Non-pigmented ciliary epithelial cell (primary cell): ENCODE data around the gene NTNG2.

ENCODE experiments used
- DNase-seq: peaks from one replicate; pipeline ENCODE4 v3.0.0-alpha.2; 2010; ENCODE audit warnings: low read depth

The NTNG2 gene

DNA sequence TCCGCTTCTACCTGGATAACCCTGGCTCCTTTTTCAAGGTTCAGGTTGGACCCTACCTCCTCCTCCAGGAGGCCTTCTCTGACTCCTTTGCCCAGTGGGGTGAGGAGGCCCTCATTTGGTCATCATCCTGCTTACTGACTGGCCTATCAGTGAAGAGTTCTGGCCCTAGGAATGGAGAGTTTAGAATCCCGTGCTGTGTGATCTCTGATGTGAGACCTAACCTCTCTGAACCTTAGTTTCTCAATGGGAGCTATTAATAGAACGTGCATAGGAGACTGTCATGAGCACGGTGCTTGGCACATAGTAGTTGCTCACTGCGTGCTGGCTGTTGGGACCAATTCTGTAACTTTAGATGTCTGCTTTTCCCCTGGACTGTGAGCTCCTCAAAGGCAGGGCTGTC lies 10.3 kb downstream of the NTNG2 start:
- DNase-seq: no peak

DNA sequence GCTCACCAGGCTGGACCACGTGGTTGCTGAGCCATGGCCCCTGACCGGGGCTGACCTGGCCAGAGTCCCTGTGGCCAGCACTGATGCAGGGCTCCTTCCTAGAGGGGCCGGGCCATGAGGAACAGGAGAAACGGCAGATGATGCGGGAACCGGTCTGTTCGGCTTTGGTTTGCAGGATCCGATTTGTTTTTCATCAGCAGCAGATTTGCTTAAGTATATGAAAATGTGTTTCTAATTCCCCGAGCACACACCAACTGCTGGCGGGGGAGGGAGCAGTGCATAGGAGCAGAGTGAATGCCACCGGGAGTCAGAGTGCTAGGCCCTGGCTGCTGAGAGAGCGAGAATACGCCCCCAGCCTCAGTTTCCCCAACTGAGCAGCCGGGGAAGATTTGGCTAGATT lies 13.6 kb downstream of the NTNG2 start:
- no peak for DNase-seq

DNA sequence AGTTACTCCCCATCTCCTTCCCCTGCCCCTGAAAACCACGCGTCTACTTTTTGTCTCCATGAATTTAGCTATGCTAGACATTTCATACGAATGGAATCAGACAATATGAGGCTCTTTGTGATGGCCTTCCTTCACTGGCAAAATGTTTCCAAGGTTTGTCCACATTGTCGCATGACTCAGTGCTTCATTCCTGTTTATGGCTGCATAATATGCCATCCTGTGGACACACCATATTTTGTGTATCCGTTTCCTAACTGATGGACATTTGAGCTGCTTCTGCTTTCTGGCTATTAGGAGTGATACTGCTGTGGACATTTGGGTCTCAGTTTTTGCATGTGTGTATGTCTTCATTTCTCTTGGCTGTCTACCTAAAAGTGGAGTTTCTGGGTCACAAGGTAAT lies 14.5 kb downstream of the NTNG2 start:
- DNase-seq: no peak

DNA sequence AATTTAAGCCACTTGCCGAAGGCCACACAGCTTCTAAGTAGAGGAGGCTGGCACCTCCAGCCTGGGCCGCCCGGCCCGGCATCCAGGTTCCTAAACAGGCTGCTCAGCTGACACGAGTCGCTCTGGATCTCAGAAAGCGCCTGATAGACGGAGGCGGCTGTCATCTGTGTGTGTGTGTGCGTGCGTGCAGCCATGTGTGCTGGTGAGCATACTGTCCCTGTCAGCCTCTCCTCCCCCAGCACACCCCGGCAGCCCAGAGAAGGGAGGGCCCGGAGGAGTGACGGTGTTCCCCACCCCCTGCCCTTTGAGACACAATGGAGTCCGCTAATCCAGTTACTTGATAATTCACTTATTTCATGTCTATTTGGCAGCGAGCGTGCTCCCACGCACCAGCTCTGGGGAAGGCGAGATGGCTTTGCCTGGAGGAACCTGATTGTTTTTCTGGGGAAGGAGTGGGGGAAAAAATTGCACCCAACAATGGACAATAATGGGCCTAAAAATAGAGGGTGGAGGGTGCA lies 20.0 kb downstream of the NTNG2 start:
- DNase-seq: no peak

DNA sequence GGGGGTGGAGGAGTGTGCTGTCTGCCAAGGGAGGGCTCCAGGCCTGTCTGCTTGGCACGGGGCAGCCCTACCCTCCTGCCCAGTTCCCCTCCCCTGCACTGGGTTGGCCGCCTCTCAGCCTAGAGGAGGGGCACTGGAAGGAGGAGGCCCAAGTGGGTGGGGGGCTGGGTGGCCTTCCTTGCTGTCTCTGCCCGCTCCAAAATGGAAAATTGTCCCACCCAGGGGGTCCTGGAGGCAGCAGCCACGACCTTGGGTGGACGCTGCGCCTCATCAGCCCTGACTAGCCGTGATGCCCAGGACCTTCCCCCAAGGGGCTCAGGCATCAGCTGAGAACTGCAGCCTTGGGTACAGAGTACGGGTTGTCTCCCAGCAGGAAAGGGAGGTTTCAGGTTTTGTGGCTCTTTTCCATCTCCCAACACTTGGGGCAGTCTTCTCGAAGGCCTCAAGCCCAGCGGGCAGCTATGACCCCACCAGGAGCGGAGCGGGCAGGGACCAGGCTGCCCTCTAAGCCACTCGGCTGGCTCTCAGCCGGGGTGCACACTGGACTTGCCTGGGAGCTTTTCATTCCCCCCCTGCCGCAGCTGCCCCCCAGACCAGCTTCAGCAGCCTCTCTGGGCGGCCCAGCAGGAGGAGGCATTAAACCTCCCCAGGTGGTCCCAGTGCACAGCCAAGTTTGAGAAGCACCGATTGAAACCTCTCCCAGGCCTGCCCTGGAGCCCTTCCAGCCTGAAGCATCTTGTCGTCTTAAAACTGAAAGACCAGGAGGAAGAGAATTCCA lies 20.6 kb downstream of the NTNG2 start:
- DNase-seq: no peak

DNA sequence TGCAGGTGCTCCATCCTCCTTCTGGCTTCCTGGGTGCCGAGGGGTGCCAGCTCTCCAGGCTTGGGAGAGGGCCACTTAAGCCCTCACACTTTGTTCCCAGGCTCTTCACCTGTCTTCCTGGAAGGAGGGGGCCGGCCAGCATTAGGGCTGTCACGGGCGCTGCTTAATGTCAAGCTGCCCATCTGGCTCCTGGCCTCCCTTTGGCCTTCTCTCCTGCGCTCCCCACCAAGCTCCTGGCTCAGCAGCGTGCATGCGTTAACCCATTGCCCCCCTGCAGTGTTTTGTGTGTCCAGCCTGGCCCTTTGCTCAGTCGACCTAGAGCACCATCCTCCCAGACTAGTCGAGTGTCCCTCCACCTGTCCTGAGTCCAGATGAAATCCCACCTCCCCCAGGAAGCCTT lies 21.3 kb downstream of the NTNG2 start:
- no peak for DNase-seq

DNA sequence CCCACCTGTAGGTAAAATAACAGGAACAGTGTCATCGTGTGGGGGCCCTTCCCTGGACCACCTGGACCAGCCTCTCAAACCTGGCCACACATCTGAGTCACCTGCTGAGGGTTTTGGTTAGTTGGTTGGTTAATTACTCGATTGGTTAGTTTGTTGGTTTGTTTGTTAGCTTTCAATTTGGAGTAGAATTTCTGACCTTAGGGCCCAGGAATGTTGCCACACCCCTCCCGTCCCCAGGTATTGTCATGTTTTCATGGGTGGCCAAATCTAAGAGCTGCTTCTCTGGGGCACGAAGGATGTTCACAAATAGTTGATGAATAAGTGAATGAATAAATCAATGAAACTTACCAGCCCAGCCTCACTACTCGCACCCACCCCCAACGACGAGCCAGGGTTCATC lies 21.9 kb downstream of the NTNG2 start:
- DNase-seq: no peak

DNA sequence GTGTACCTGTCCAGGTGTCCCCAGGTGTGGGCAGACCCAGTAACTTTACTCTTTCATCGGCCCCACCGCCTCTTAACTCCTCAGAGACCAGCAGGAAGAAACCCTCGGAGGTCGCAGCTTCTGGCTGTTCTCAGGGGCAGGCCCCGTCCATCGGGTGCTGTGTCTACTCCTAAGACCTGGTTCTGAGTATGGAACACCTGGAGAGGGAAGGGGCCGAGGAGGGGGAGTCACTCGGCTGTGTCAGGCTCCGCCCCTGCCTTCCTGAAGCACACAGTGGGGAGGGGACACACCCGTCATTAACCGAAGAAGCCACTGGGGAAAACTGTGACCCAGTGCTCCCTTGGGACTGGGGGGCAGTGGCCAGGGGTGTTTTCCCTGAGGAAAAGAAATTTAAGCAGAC lies 22.3 kb downstream of the NTNG2 start:
- DNase-seq: no peak

DNA sequence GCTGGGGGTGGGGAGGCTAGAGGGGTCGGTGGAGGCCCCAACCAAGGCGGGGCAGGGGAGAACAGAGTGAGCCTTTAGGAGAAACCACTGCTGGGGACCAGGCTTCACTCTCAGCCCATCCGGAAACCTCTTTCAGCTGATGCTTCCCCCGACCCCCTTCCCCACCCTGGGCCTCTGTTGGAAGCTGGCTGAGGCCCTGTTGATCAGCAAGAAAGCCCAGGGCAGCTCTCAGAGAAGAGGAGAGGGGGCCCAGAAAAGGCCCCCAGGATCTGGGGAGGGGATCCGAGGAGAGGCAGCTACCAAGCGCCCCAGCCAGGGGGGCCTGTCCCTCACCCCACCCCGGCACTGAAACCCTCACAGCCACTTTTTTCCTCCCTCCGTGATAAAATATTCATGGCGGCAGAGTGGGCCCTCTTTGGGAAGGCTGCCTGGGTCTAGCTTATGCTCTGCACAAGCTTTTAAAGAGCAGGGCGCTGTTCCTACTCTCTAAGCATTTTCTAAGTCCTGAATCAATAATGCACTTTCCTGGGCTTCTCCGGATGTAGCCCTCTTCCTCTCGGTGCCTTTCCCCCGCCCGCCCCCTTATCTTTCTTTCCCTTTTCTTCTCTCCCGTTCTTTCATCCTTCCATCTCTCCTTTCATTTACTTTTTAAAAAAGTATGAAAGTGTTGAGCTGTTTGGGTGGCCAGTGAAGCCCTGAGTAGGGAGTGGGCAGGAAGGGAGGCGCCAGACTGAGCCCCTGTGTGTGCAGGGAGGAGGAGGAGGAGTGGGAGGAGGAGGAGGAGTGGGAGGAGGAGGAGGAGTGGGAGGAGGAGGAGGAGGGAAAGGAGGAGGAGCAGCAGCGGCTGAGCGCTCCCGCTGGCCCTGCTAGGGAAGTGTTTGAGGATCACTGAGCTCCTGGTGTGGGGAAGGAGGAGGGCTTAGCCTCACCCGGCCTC lies 23.5 kb downstream of the NTNG2 start:
- no peak for DNase-seq

DNA sequence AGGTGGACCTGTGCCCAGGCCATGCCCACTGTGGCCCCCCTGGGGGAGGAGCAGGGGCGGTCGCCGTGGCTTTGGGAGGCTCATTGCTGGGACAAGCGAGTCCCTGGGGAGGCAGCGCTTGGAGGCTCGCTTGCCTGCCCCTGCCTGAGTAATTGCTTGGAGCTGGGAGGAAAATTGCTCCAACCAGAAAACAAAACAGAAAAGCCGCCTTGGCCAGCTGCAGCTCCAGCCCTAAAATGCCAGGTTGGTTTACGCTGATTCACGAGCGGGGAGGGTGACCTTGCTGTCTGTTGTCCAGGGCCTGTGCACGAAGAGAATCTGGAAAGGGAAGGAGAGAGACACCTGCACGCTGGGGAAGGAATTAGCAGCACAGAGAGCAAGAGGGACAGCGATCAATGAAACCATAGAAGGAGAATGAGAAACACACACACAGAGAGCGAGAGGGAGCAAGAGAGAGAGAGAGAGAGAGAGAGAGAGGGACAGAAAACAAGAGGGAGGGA lies 25.3 kb downstream of the NTNG2 start:
- no peak for DNase-seq

DNA sequence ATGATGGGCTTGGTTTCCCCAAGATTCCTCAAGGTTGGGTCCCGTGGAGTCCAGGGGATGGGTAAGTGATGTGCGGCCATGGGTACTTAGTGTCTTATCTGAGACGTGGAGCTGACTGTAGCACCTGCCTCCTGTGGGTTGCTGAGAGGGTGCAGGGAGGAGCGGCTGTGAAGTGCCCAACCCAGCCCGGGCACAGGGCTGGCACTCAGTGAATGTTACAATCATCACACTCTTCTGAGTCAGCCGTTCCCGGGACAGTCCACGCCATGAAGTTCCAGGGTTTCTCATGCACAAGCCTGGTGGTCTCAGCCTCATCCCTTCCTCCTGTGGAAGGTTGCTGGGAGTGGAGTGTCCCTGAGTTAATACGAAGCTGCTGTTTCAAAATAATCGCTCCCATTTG lies 29.1 kb downstream of the NTNG2 start:
- no peak for DNase-seq

DNA sequence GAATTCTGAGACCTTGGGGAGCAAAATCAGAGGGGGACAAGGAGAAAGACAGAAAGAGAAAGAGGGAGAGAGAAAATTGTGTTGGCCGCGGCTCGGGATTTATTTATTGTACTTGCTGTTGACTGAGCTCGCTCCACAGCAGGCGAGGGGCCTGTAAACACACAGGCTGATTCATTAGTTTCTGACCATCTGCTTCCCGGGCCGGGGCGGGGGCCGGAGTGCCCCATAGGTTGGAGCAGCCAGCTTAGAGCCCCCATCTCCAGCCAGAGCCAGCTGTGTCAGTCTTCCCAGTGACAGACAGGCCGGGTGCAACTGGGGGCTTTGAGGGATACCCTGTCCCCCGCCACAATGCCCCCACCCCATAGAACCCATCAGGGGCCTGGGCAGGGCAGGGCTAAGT lies 30.9 kb downstream of the NTNG2 start:
- no peak for DNase-seq

DNA sequence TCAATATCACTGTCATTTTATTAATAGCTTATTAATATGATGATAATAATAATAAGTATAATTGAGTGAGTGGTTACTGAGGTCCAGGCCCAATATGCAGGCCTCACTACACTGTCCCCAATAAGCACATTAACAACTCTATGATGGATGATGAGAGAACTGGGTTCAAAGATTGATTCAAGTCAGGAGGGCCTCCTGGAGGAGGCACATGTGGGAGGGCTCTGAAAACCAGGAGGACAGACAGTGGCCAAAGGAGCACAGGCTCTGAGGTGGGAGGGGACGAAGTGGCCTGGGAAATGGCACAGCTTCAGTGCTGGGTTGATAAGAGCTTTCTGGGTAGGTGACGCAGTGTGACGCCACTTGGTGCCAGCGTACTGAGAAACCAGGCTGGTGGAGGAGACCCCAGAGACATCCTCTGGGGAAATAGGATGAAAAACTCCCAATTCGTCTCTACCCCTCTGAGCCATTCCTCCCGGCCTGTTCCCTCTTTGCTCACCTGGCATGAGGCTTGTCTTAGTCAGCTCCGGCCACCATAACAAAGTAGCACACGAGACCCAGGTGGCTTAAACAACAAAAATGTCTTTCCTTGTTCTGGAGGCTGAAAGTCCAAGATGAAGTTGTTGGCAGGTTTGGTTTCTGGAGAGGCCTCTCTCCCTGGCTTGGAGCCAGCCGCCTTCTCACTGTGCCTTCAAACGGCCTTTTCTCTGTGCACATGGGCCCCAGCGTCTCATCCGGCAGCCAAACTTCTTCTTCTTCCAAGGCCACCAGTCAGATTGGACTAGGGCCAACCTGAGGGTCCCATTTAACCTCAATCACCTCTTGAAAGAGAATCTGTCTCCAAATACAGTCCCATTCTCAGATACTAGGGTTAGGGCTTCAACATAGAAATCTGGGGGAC lies 31.6 kb downstream of the NTNG2 start:
- DNase-seq: no peak

DNA sequence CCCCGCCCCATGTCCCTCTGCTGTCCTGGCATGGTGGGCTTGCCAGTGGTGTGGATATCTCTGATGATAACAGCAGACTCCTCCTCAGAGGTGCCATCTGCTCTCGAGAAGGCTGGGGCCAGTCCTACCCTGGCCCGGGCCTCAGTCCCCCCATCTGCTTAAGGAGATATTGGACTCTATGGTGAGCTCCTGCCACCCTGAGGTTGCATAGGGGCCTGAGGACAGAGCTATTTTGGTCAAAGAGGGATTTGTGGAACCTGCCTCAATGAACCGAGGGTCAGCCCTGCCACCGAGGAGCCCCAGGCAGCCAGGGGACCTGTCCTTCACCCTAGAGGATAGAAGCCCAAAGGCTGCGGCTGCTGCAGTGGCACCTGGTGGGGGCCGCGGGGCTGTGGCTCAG lies 32.6 kb downstream of the NTNG2 start:
- no peak for DNase-seq

DNA sequence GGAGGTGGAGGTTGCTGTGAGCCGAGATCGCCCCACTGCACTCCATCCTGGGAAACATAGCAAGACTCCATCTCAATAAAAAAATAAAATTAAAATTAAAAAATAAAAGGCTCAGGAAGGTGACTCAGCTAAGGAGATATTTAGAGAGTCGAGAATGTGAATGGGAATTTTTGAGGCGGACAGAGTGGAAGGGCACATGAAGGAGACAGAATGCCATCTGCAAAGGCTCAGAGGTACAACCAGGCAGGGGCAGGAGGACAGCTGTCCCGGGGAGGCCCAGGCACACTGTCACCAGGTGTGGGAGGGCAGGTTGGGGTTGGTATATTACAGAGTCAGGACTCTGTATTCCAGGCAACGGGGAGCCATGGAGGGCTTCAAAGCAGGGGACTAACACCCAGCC lies 35.5 kb downstream of the NTNG2 start:
- no peak for DNase-seq

DNA sequence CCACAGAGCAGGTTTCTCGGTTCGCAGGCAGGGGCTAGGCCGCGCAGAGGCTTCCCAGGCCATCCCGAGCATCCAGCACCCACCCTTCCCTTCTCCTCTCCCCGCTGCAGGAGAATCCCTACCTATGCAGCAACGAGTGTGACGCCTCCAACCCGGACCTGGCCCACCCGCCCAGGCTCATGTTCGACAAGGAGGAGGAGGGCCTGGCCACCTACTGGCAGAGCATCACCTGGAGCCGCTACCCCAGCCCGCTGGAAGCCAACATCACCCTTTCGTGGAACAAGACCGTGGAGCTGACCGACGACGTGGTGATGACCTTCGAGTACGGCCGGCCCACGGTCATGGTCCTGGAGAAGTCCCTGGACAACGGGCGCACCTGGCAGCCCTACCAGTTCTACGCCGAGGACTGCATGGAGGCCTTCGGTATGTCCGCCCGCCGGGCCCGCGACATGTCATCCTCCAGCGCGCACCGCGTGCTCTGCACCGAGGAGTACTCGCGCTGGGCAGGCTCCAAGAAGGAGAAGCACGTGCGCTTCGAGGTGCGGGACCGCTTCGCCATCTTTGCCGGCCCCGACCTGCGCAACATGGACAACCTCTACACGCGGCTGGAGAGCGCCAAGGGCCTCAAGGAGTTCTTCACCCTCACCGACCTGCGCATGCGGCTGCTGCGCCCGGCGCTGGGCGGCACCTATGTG lies 36.1 kb downstream of the NTNG2 start:
- no peak for DNase-seq

DNA sequence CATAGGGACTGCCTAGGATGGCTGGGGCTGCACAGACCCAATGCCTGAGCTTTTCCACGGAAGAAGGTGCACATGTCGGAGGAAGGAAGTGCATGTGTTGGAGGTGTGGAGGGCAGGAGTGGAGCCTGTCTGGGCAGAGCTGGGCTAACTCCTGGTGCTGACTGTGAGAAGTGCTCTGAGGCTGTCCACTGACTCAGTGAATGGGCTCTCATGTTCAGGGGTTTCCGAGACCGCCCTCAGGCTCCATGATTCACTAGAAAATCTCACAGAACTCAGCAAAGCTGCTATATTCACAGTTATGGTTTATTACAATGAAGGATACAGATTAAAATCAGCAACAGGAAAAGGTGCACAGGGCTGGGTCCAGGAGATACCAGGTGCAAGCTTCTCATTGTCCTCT lies 37.2 kb downstream of the NTNG2 start:
- DNase-seq: no peak

DNA sequence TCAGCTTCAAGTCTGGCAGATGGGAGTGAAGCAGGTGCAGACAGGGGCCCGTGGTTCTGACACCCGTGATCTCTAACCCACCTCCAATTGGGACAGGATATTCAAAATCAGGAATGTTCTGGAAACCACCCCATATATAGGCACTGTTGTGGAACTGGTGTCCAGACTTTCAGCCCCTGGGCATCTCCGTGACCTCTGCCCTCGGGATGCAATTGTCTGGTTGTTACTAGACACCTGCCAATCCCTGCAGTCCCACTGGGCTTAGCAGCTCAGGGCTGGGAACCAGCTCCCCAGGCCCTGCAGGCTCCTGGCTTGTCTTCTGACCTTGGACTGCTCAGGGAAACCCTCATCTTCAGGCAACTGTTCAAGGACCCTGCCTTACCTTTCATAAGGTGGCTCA lies 38.8 kb downstream of the NTNG2 start:
- no peak for DNase-seq

DNA sequence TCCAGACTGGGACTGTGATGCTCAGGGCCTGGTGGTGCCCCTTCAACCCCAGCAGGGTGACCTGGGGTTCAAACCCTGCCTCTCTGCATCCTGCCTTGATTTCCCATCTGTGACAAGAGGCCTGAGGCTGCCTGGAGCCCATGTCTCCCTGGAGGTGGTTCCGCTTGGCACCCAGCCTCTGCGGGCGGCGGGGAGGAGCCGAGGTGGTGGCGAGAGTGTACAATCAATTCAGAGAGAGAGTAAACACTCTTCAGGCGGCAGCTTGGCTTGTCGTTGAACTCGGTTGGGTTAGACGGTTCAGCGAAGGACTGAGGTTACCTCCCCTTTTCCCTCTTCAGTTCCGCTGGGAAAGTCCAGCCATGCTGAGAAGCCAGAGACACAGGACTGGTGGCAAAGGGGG lies 39.3 kb downstream of the NTNG2 start:
- DNase-seq: no peak

DNA sequence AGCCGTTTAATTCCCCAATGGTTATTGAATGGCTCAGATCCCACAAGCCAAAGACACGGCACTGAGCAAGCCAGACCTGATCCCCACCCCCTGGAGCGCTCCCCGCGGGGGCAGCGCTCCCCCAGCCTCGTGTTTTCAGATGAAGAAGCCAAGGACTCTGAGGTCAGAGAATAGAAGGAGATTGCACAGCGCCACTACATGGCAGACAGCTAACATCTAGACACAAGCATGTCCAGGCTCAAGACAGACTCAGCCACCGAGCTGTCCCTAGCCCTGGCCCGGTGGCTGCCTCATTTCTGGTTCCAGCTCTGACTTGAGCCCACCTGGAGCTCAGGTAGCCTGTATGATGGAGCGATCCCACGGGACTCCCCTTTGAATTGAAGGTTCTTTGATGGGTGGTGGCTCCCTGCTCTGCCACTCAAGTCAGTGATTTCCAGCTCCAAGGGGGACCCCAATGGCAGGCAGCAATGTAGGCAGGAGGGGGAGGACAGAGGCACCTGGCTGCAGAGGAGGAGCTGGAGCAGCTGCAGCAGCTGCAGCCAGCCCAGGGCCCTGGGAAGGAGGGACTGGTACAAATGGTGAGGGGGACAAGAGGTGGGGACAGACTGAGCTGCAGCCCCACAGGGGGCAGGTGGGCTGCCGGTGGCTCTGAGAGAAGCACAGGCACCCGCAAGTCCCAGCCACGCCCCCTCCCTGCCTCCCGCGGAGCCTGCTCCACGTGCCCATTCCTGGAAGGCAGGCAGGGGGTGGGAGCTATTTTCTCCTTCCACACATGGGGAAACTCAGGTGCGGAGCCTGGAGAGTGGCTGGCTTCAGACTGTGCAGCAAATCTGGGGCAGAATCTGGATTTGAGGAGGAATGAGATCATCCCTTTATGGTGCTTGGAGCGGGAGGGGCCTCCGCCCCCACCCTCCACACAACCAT lies 40.2 kb downstream of the NTNG2 start:
- no peak for DNase-seq
